Thymus (tissue), 11 donors: ENCODE results near the gene RHEX. TPM values are rescaled to one million over a fixed set of nuclear protein-coding genes. Genes with fewer than 3 reads are reported as not detected.

Experiments
- DNase-seq, 9 donors: peaks; one replicate each; pipeline ENCODE4 v3.0.0-alpha.2; 2013; ENCODE audit warnings: low spot score in 9 of 9, low read depth in 6 of 9, missing footprints in 1 of 9
- H3K27ac ChIP-seq, 2 donors: one replicate each; pipeline ENCODE4 v1.5.1; 2013; ENCODE audit warnings: control low read depth in 1 of 2, low read depth in 1 of 2, low read length in 1 of 2, mild to moderate bottlenecking in 1 of 2, moderate library complexity in 1 of 2
- H3K27me3 ChIP-seq, 2 donors: one replicate each; pipeline ENCODE4 v1.5.1; 2013; ENCODE audit warnings: low read length in 1 of 2; ENCODE audit not compliant: control insufficient read depth in 2 of 2, insufficient read depth in 1 of 2
- H3K36me3 ChIP-seq, 2 donors: one replicate each; pipeline ENCODE4 v1.5.1; 2013; ENCODE audit warnings: low read length in 1 of 2, mild to moderate bottlenecking in 1 of 2, moderate library complexity in 1 of 2; ENCODE audit not compliant: control insufficient read depth in 2 of 2, insufficient read depth in 2 of 2
- H3K4me1 ChIP-seq, 2 donors: one replicate each; pipeline ENCODE4 v1.5.1; 2013; ENCODE audit warnings: low read length in 2 of 2; ENCODE audit not compliant: control insufficient read depth in 2 of 2, insufficient read depth in 2 of 2
- H3K4me3 ChIP-seq, 2 donors: one replicate each; pipeline ENCODE4 v1.5.1; 2013; ENCODE audit warnings: low read length in 2 of 2, control low read depth in 1 of 2, mild to moderate bottlenecking in 1 of 2
- H3K9me3 ChIP-seq, 2 donors: one replicate each; pipeline ENCODE4 v1.5.1; 2013; ENCODE audit warnings: low read length in 1 of 2, mild to moderate bottlenecking in 1 of 2; ENCODE audit not compliant: control insufficient read depth in 2 of 2, insufficient read depth in 1 of 2
- WGBS: extraction: QIAGEN DNeasy Blood & Tissue Kit; methylation state at CpG from one replicate; pipeline ENCODE4 v1.1.7; 2013; 5-methylcytosine and 5-hydroxymethylcytosine counted together
- polyA plus RNA-seq: library from polyadenylated mRNA; stranded (reverse); fragments of 200-250 nt; gene quantifications from one replicate; pipeline ENCODE4 v1.2.3, GENCODE V29; 2013
- total RNA-seq: library from RNA; stranded (reverse); fragments of 120-200 nt; gene quantifications from one replicate; pipeline ENCODE4 v1.2.4, GENCODE V29; 2013
- donor health status: healthy.

RHEX gene
- total and polyA plus RNA-seq, 2 donors = 1.7 to 3.6 TPM

- H3K4me3 ChIP-seq = no peak within 1 kb of the TSS
- H3K27ac ChIP-seq = no peak within 1 kb of the TSS
Observed at GRCh38 chr1:206023695-206024094, 29.3 kb upstream of the RHEX start, which contains the start of gene CTSE. Gene CTSE (minus strand): TSS chr1:206023895. CDS start chr1:206023791, 104 bp downstream.

GRCh38 chr1:206025283-206025820, 27.6 kb upstream of the RHEX start:
- Histone ChIP-seq H3K4me1 (no peaks in the 10 kb centered on the region), H3K36me3 (no peaks in the 10 kb centered on the region), H3K9me3 (no peaks in the 10 kb centered on the region), H3K27me3 (no peaks in the 10 kb centered on the region), H3K27ac (no peak overlapping the region), H3K4me3 (no peak overlapping the region)
- WGBS = 93% methylated on average over 3 of the region's 3 CpGs
- no peak for DNase-seq

More at GRCh38 chr1:206023695-206024094, 29.3 kb upstream of the RHEX start, which contains the start of gene CTSE:
- no peaks in the 10 kb centered on the region for H3K4me1 ChIP-seq
- WGBS = 96% methylated on average over 11 of the region's 11 CpGs
- H3K36me3 ChIP-seq = no peaks in the 10 kb centered on the region
- H3K9me3 ChIP-seq = no peaks in the 10 kb centered on the region
- no peaks in the 10 kb centered on the region for H3K27me3 ChIP-seq
- DNase-seq = no peak

GRCh38 chr1:206029484-206029883, 23.5 kb upstream of the RHEX start:
- Histone ChIP-seq H3K36me3 (no peaks in the 10 kb centered on the region), H3K9me3 (peaks cover 0 to 3% of the 10 kb centered on the region in 2 donors), H3K27ac (no peak overlapping the region), H3K4me3 (no peak overlapping the region), H3K4me1 (peaks cover 7 to 22% of the 10 kb centered on the region in 2 donors), H3K27me3 (no peaks in the 10 kb centered on the region)
- 96% methylated on average over 4 of the region's 4 CpGs for WGBS
- no peak for DNase-seq

- Histone ChIP-seq H3K27me3 (no peaks in the 10 kb centered on the region), H3K4me1 (peaks cover 14 to 29% of the 10 kb centered on the region in 2 donors), H3K36me3 (no peaks in the 10 kb centered on the region), H3K4me3 (no peak overlapping the region), H3K9me3 (peaks cover 0 to 3% of the 10 kb centered on the region in 2 donors), H3K27ac (no peak overlapping the region)
- WGBS = 83% methylated on average over 4 of the region's 4 CpGs
- DNase-seq = no peak
Observed at GRCh38 chr1:206030191-206030590, 22.8 kb upstream of the RHEX start.

- Histone ChIP-seq H3K36me3 (no peaks in the 10 kb centered on the region), H3K4me3 (no peak overlapping the region), H3K9me3 (peaks cover 0 to 3% of the 10 kb centered on the region in 2 donors), H3K4me1 (peaks cover 19 to 33% of the 10 kb centered on the region in 2 donors), H3K27me3 (no peaks in the 10 kb centered on the region), H3K27ac (peak overlapping the region in 1 of 2 donors; percentile 20)
- peak in 6 of 9 donors; percentile 72 to 91 (median 82) for DNase-seq
- 4% methylated on average over 4 of the region's 4 CpGs for WGBS
Observed at GRCh38 chr1:206030714-206031113, 22.3 kb upstream of the RHEX start.

- no peak for DNase-seq
- peaks cover 29 to 51% of the 10 kb centered on the region in 2 donors for H3K4me1 ChIP-seq
- H3K36me3 ChIP-seq = no peaks in the 10 kb centered on the region
- no peaks in the 10 kb centered on the region for H3K27me3 ChIP-seq
- H3K4me3 ChIP-seq = no peak overlapping the region
- H3K27ac ChIP-seq = no peak overlapping the region
- WGBS = 96% methylated on average over 5 of the region's 5 CpGs
- H3K9me3 ChIP-seq = peaks cover 0 to 3% of the 10 kb centered on the region in 2 donors
Observed at GRCh38 chr1:206032380-206033140, 20.4 kb upstream of the RHEX start.

- H3K27me3 ChIP-seq = no peaks in the 10 kb centered on the region
- WGBS = 6% methylated on average over 5 of the region's 5 CpGs
- H3K9me3 ChIP-seq = peaks cover 0 to 3% of the 10 kb centered on the region in 2 donors
- peak in 5 of 9 donors; percentile 54 to 81 (median 60) for DNase-seq
- peaks cover 39 to 75% of the 10 kb centered on the region in 2 donors for H3K4me1 ChIP-seq
- H3K27ac ChIP-seq = peak overlapping the region in 1 of 2 donors; percentile 75
- H3K4me3 ChIP-seq = peak overlapping the region; percentile 50 to 53
- no peaks in the 10 kb centered on the region for H3K36me3 ChIP-seq
Observed at GRCh38 chr1:206035027-206035426, 17.9 kb upstream of the RHEX start.

GRCh38 chr1:206036663-206037455, 16.1 kb upstream of the RHEX start:
- 9% methylated on average over 2 of the region's 2 CpGs for WGBS
- Histone ChIP-seq H3K27ac (peak overlapping the region; percentile 54 to 83), H3K36me3 (no peaks in the 10 kb centered on the region), H3K9me3 (peaks cover 0 to 11% of the 10 kb centered on the region in 2 donors), H3K4me3 (peak overlapping the region in 1 of 2 donors; percentile 1), H3K4me1 (peaks cover 38 to 84% of the 10 kb centered on the region in 2 donors), H3K27me3 (no peaks in the 10 kb centered on the region)
- peak in 4 of 9 donors; percentile 37 to 71 (median 54) for DNase-seq
